ENCODE measurements around the gene ZNF280B. TPM values are rescaled to one million over a fixed set of nuclear protein-coding genes. Genes with fewer than 3 reads are reported as not detected.

ZNF280B gene
- total RNA-seq, 1 donor: 1.1 TPM

DNA sequence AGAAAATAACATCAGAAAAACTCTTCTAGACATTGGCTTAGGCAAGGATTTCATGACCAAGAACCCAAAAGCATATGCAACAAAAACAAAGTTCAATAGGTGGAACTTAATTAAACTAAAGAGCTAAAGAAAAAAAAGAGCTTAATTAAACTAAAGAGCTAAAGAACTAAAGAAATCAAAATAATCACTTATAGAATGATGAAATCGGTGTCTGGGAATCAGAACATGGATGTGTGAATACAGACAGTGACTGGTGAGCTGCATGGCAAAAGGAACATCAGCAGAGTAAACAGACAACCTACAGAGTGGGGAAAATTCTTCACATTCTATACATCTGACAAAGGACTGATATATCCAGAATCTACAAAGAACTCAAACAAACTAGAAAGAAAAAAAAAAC lies 41.4 kb downstream of the ZNF280B start:
- no peak overlapping the region for H2AFZ ChIP-seq (ENCODE audit: low read length)
- no peaks in the 10 kb centered on the region for H3K9me3 ChIP-seq (ENCODE audit: low read depth, low read length)
- no peak for TF ChIP-seq CTCF (IDR thresholded peaks at IDR 0.05; ENCODE audit: extremely low read depth, low read depth, low read length)
- DNase-seq (ENCODE audit: insufficient read length, low spot score, missing footprints): no peak
- H3K27me3 ChIP-seq (ENCODE audit: insufficient read depth, low read length): peaks cover 6% of the 10 kb centered on the region
- no peak overlapping the region for H3K27ac ChIP-seq (ENCODE audit: low read depth, low read length)
- no peaks in the 10 kb centered on the region for H3K36me3 ChIP-seq (ENCODE audit: insufficient read depth, low read length)
- no peaks in the 10 kb centered on the region for H4K20me1 ChIP-seq (ENCODE audit: insufficient read depth, low read length)
- no peaks in the 10 kb centered on the region for H3K79me2 ChIP-seq (ENCODE audit: insufficient read depth, low read length)
- H3K4me2 ChIP-seq (ENCODE audit: insufficient read depth, low read length): no peak overlapping the region
- no peaks in the 10 kb centered on the region for H3K4me1 ChIP-seq (ENCODE audit: insufficient read depth, low read length)
- H3K4me3 ChIP-seq (ENCODE audit: insufficient read depth, low read length): no peak overlapping the region

GRCh38 chr22:22465782-22466181 lies 42.8 kb downstream of the ZNF280B start:
- H2AFZ ChIP-seq (ENCODE audit: low read length): no peak overlapping the region
- H3K27me3 ChIP-seq (ENCODE audit: insufficient read depth, low read length): peaks cover 6% of the 10 kb centered on the region
- no peaks in the 10 kb centered on the region for H3K4me1 ChIP-seq (ENCODE audit: insufficient read depth, low read length)
- no peaks in the 10 kb centered on the region for H3K36me3 ChIP-seq (ENCODE audit: insufficient read depth, low read length)
- H3K79me2 ChIP-seq (ENCODE audit: insufficient read depth, low read length): no peaks in the 10 kb centered on the region
- no peak for TF ChIP-seq CTCF (IDR thresholded peaks at IDR 0.05; ENCODE audit: extremely low read depth, low read depth, low read length)
- no peak overlapping the region for H3K4me2 ChIP-seq (ENCODE audit: insufficient read depth, low read length)
- H3K27ac ChIP-seq (ENCODE audit: low read depth, low read length): no peak overlapping the region
- no peak for DNase-seq (ENCODE audit: insufficient read length, low spot score, missing footprints)
- H3K4me3 ChIP-seq (ENCODE audit: insufficient read depth, low read length): no peak overlapping the region
- H4K20me1 ChIP-seq (ENCODE audit: insufficient read depth, low read length): no peaks in the 10 kb centered on the region
- H3K9me3 ChIP-seq (ENCODE audit: low read depth, low read length): no peaks in the 10 kb centered on the region

- Histone ChIP-seq H3K4me1 (ENCODE audit: insufficient read depth, low read length) (no peaks in the 10 kb centered on the region), H3K27ac (ENCODE audit: low read depth, low read length) (no peak overlapping the region), H3K4me3 (ENCODE audit: insufficient read depth, low read length) (no peak overlapping the region), H3K79me2 (ENCODE audit: insufficient read depth, low read length) (no peaks in the 10 kb centered on the region), H4K20me1 (ENCODE audit: insufficient read depth, low read length) (no peaks in the 10 kb centered on the region), H3K9me3 (ENCODE audit: low read depth, low read length) (no peaks in the 10 kb centered on the region), H2AFZ (ENCODE audit: low read length) (no peak overlapping the region), H3K4me2 (ENCODE audit: insufficient read depth, low read length) (no peak overlapping the region), H3K27me3 (ENCODE audit: insufficient read depth, low read length) (peaks cover 6% of the 10 kb centered on the region), H3K36me3 (ENCODE audit: insufficient read depth, low read length) (no peaks in the 10 kb centered on the region)
- no peak for DNase-seq (ENCODE audit: insufficient read length, low spot score, missing footprints)
- no peak for TF ChIP-seq CTCF (IDR thresholded peaks at IDR 0.05; ENCODE audit: extremely low read depth, low read depth, low read length)
Observed at GRCh38 chr22:22465094-22465602, 43.4 kb downstream of the ZNF280B start.

- H3K4me3 ChIP-seq (ENCODE audit: insufficient read depth, low read length): no peak overlapping the region
- H3K27ac ChIP-seq (ENCODE audit: low read depth, low read length): no peak overlapping the region
- H3K4me1 ChIP-seq (ENCODE audit: insufficient read depth, low read length): no peaks in the 10 kb centered on the region
- no peaks in the 10 kb centered on the region for H4K20me1 ChIP-seq (ENCODE audit: insufficient read depth, low read length)
- H3K79me2 ChIP-seq (ENCODE audit: insufficient read depth, low read length): no peaks in the 10 kb centered on the region
- H3K36me3 ChIP-seq (ENCODE audit: insufficient read depth, low read length): no peaks in the 10 kb centered on the region
- TF ChIP-seq CTCF (IDR thresholded peaks at IDR 0.05; ENCODE audit: extremely low read depth, low read depth, low read length): no peak
- peaks cover 6% of the 10 kb centered on the region for H3K27me3 ChIP-seq (ENCODE audit: insufficient read depth, low read length)
- no peak for DNase-seq (ENCODE audit: insufficient read length, low spot score, missing footprints)
- H3K4me2 ChIP-seq (ENCODE audit: insufficient read depth, low read length): no peak overlapping the region
- H2AFZ ChIP-seq (ENCODE audit: low read length): no peak overlapping the region
- peaks cover 3% of the 10 kb centered on the region for H3K9me3 ChIP-seq (ENCODE audit: low read depth, low read length)
Observed at GRCh38 chr22:22464541-22465054, 43.9 kb downstream of the ZNF280B start.
